Aortic smooth muscle cell (primary cell): ENCODE results near the gene DNAJC19. TPM values are rescaled to one million over a fixed set of nuclear protein-coding genes. Genes with fewer than 3 reads are reported as not detected.

ENCODE experiments used
- total RNA-seq: library from RNA; depleted of rRNA; stranded (reverse); fragments of >200 nt; gene quantifications from 2 replicates; pipeline ENCODE4 v1.2.3, GENCODE V29; 2014

The DNAJC19 gene
- 24.0 and 24.1 TPM in 2 replicates for total RNA-seq

GRCh38 chr3:180989291-180990163 lies at the start of gene DNAJC19:
Gene DNAJC19, minus strand, starts transcription at chr3:180989736. Its CDS starts 134 bp downstream, at chr3:180989602.

Other genes starting within 250 kb of the DNAJC19 start
- gene FXR1, start 77.1 kb downstream of the DNAJC19 start, total RNA-seq, result 199 and 215 TPM in 2 replicates